GM19467 (cell line): ENCODE measurements around the gene CBX4.
"Not testable (repeated sequence)": the region's sequence is repeated elsewhere in the genome, so short reads cannot be mapped to it uniquely, and the experiment has no call there.

Source experiments
- ATAC-seq: cut with Tn5 transposase; IDR thresholded peaks from one replicate; pipeline ENCODE4 v1.9.1; 2021; ENCODE audit warnings: mild to moderate bottlenecking, moderate library complexity; ENCODE audit not compliant: unreplicated experiment

CBX4 gene

DNA sequence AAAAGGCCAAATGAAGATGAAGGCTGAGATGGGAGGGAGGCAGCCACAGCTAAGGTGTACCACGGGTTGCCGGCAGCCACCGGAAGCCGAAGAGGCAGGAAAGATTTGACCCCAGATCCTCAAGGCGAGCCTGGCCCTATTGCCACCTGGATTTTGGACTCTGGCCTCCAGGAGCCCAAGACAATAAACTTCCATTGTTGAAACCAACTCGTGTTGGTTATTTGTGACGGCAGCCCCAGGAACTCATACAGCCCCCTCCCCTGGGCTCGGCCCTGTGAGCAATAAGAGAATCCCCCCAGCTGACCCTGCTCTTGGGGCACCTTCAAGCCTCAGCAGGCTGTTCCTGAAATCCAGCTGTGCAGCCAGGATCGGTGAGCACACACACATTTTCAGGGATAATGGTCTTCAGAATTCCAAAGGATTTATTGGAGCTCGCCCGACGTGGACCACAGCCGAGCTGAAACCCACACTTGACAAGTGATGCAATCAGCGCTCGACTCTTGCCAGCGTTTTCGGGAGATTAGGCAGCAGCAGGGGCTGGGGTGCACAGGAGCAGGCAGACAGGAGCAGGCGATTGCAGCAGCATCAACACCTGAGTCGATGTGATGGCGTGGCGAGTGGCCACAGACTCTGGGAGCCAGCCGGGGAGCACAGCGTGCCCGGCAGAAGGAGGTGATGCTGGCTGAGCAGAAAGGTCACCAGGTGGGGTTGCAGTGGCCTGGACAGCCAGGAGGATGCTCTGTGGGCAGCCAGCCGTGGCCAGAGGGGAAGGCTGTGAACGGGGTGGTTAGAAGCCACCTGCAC is 22.4 kb upstream of the CBX4 start:
- ATAC-seq: no peak

- ATAC-seq: no peak
Measured at GRCh38 chr17:79859676-79860615, 20.7 kb upstream of the CBX4 start.

GRCh38 chr17:79857095-79857494 is 17.9 kb upstream of the CBX4 start:
- no peak for ATAC-seq

DNA sequence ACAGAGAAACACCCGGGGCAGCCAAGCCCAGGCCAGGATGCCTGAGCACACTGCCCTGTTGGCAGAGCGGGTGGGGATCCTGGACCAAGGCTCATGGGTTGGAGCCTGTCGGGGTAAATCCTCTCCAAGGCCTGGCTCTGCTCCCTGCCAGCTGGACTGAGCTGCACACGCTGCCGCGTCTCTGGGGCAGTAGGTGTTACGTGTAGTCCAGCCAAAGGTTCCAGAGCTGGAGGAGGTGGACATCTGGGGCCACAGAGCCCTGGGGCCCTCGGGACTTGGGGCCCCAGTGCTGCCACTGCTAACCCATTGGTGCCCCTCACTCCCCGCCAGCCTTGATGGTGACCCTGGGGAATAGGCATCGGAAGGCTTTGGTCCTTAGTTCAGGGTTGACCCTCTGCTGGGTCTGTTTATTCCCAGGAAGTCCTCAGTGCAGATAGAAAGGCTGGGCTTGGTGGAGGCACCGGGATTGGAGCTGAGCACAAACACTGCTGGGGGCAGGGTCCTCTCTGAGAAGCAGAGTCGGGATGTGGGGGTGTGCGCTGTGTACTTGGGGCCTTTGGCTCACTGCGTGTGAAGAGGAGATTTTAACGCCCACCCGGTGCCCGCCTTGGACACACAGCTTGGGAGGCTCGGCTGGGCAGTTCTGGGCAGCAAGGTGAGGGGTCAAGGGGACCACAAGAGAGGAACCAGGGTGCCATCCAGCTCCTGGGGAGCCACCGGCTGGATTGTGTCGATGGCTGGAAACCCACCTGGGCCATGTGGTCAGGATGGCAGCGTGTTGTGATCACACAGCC is 16.3 kb upstream of the CBX4 start:
- ATAC-seq: no peak

- ATAC-seq: no peak
Measured at GRCh38 chr17:79854080-79855060, 15.1 kb upstream of the CBX4 start.

GRCh38 chr17:79853168-79853567 is 13.9 kb upstream of the CBX4 start:
- ATAC-seq: not testable (repeated sequence)

- no peak for ATAC-seq
Measured at GRCh38 chr17:79852748-79853147, 13.5 kb upstream of the CBX4 start.

DNA sequence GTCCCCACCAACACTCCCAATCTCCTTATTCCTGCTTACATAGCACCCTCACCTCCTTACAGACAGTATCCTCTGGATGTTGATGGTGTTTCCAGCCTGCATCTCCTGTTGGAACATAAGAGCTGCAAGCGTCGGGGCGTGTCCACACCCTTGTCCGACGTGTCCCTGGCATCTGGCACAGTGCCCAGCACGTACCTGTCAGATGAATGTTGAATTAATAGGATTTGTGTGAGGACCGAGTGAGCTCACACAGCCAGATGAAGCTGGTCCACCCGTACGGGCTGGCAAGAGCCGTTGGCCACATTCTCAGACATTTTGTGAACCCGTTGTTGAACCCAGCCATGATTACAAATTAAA is 12.2 kb upstream of the CBX4 start:
- no peak for ATAC-seq

- ATAC-seq: no peak
Measured at GRCh38 chr17:79850571-79851460, 11.6 kb upstream of the CBX4 start.

GRCh38 chr17:79849953-79850352 is 10.7 kb upstream of the CBX4 start:
- no peak for ATAC-seq

DNA sequence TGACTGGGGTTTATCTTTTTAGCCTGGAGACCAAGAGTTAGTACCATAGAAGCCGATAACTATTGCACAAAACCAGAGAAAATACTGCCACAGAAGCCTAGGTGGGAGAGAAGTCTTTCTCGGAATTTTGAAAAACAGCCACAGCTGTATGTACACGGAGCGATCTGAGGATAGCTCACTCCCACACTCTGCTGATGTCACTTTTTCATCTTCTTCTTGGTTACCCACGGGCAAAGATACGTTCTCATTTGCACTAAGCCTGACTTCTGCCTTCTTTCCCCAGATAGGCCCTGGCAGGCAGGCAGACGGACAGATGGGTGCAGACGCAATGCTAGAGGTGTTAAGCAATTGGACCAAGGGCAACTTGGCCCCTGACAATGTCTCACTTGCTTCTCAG is 9.1 kb upstream of the CBX4 start:
- ATAC-seq: no peak

- ATAC-seq: no peak
Measured at GRCh38 chr17:79847698-79848369, 8.6 kb upstream of the CBX4 start.

DNA sequence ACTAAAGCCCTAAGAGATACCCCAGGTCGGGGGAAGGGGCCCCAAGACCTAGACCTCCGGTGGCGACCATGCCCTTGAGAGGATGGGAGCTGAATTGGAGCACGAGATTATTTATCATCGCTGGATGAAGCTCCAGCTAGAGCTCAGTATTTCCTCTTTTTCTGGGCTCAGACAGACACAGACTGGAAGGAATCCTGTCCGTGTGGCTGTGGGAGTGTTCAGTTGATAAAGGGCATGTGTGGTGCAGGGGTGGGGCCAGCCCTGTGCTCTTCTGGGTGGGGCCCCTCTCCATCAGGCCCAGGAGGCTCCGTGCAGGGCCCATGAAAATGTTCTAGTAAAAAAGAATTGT is 6.3 kb upstream of the CBX4 start:
- ATAC-seq: no peak

- no peak for ATAC-seq
Measured at GRCh38 chr17:79844869-79845600, 5.8 kb upstream of the CBX4 start.

GRCh38 chr17:79843816-79844800 is 4.9 kb upstream of the CBX4 start:
- no peak for ATAC-seq

DNA sequence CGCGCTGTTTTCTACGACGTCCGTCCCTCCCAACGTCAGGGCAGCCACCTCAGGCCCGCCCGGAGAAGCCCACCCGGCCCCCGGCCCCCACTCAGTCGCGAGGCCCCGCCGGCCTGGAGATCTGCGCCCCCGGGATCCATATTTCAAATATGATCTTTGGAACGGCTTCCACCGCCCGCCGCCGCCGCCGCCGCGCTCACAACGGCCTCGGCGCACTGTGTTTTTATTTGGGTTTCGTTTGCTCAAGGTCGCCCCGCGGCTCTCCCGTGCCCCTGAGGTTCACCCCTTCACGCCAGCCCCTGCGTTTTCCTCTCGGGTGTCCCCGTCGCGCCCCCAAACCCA is 4.2 kb upstream of the CBX4 start:
- no peak for ATAC-seq
